Suppressor macrophage (primary cell): Measurements from ENCODE around the gene LOXL4.

Source experiments
- DNase-seq, 4 experiments: peaks; one replicate each; pipeline ENCODE4 v3.0.0-alpha.2; 2020 to 2022
- total RNA-seq, 17 experiments: gene quantifications; one replicate each; lab custom pipeline; 2026; ENCODE audit warnings: mixed read lengths in 6 of 17, inconsistent platforms in 3 of 17; lab: John Stamatoyannopoulos, UW

The LOXL4 gene
- 0 to 2.5 (median 0) reads per million in 17 experiments for total RNA-seq

- DNase-seq, result peak; percentile 34 to 48 (median 42)
Observed at GRCh38 chr10:98267894-98268693, at the start of gene LOXL4. Gene LOXL4, minus strand, starts transcription at chr10:98268194. Its CDS starts 5,175 bp downstream, at chr10:98263019.

DNA sequence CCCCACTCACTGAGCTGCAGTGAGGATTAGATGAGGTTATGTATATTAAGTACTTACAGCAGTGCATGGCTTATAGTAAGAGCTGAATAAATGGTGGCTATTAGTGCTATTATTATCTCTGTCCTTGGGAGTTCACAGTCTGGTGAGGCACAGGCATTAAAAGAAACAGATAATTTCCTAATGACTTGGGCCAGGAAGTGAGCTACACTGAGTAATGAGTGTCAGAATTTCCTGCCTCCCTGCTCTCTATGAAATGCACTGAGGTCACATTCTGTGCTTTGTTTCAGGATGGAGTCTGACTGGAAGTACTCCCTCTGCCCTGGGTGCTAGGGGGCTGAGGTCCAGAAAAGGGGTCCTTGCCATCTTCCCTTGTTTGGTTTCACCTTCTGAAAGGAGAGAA is 48.7 kb upstream of the LOXL4 start:
- peak; percentile 48 to 74 (median 61) for DNase-seq

GRCh38 chr10:98316170-98316569 is 48.2 kb upstream of the LOXL4 start:
- DNase-seq, result peak; percentile 37 to 71 (median 62)

GRCh38 chr10:98314532-98315284 is 46.7 kb upstream of the LOXL4 start:
- peak; percentile 81 to 90 (median 83) for DNase-seq

- DNase-seq, result no peak
Observed at GRCh38 chr10:98313598-98313997, 45.6 kb upstream of the LOXL4 start.

GRCh38 chr10:98312822-98313221 is 44.8 kb upstream of the LOXL4 start:
- no peak for DNase-seq

GRCh38 chr10:98312349-98312748 is 44.4 kb upstream of the LOXL4 start:
- no peak for DNase-seq

GRCh38 chr10:98310701-98311100 is 42.7 kb upstream of the LOXL4 start:
- DNase-seq, result no peak

DNA sequence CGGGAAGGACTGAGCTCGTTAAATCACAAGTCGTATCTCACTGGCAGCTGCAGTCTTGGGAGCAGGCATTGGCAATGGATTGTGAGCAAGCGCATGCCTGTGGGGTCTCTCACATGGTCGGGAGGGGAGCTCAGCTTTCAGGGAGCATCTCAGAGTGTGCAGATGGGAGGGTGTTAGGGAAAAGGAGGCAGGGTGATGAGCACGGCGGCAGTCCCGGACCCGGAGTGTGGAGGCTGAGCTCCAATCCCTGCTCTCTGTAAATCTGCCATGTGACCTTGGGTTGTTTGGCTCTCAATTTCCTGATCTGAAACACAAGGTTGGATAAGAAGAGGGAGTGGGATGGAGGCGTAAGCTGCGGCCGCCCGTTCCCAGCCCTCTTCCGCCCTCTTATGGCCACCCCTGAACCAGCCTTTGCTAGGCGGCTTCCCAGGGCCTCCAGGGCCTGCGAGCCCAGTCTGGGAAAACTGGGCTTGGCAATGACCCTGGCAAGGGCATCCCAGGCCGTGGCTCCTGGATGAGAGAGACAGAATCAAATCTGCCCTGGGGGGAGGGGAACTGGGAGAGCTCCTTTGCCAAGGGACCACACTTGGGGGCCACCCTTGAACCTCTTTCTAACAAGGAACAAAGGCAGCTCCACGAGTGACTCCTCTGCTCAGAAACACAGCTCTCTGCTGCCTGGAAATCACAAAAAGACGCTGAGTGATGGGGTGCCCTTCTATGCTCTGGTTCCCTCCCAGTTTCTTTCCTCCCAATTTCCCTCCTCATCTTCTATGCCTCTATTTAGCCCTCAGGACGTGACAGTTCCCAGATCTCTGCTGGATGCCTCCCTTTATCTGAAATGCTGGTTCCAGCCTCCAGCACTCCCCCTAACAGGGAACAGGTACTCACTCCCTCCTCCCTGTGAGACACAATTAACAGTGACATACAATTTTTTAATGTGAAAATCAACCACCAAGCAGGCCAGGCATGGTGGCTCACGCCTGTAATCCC is 41.7 kb upstream of the LOXL4 start:
- peak; percentile 59 to 81 (median 66) for DNase-seq

DNA sequence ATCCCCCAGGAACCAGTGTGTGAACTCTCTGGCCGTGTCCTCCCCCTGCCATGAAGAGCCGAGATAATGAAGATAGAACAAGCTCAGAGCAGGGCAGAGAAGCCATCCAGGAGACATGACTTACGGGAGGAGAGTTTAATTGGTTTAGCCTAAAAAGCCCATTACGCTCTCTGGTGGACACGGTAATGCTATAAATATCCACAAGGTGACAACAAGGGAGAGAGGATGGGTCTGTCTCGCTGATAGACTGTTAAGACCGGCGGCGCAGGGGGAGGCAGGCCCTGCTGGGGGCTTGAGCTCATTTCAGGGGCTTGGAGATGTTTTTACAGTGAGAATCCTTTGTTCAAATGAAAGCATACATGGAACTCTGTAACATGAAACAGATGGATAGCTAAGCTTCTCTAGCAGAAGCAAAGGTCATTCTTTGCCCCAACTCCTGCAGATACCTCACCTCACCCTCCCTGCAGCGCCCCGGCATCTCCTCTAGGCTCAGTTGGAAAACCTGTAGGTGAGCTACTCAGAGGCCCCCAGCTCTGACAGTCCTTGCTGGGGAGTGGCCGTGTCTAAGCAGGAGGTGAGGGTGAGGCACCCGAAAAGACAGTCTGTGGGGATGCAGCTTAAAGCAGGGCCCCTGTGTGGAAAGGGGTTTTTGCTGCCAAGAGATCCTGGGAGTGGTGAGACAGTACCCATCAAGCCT is 40.8 kb upstream of the LOXL4 start:
- no peak for DNase-seq

GRCh38 chr10:98307916-98308541 is 40.0 kb upstream of the LOXL4 start:
- DNase-seq, result no peak

- no peak for DNase-seq
Observed at GRCh38 chr10:98306501-98306900, 38.5 kb upstream of the LOXL4 start.

- no peak for DNase-seq
Observed at GRCh38 chr10:98303569-98303968, 35.6 kb upstream of the LOXL4 start.

DNA sequence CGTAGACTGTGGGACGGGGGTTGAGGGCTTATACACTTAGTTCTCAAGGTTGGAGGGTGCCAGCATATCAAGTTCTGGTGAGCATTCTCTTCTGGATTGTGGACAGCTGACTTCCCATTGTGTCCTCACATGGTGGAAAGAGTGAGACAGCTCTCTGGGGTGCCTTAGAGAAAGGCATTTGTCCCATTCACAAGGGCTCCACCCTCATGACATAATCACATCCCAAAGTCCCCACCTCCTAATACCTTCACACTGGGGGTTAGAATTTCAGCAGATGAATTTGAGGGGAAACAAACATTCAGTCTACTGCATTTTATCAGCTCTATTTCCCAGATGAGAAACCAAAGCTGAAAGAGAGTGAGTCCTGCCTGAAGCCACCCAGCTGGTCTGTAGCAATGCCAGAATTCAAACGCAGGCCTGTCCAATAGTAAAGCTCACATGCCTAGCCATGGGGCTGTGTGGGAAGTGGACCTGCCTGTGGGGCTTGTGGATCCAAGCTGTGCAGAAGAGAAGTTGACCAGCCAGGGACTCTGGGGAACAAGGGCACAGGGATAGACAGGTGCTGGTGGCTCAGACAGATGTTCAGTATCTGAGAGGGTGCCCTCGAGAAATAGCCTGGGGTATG is 34.9 kb upstream of the LOXL4 start:
- no peak for DNase-seq

DNA sequence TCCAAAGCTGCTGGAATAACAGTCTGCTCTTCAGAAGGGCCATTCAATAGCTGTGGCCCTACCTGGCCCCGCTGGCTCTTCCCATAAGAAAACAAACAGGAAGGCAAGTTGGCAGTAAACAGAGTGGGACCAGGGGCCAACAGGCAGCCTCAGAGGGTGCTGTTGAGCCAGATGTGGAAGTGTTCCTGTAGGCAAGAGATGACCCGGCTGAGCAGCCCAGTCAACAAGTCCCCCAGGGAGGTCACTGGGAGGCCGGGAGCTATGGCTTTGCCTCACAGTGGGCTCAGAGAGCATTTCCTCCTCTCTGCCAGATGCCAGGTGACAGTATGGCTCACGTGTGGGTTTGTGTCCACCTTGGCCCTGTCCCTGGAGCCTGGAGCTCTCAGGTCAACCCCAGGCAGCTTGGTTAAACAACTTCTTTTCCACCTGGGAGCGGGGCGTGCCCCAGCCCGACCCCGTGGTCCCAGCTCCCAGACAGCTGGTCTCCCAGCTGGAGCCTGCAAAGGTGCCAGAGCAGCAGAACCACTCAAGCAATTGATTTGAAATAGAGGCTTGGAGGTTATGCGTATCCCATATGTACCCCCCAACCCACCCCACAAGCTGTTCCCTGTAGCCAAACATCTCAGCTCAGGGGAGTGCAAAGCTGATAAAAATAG is 33.8 kb upstream of the LOXL4 start:
- DNase-seq, result no peak

GRCh38 chr10:98300526-98301229 is 32.7 kb upstream of the LOXL4 start:
- no peak for DNase-seq

DNA sequence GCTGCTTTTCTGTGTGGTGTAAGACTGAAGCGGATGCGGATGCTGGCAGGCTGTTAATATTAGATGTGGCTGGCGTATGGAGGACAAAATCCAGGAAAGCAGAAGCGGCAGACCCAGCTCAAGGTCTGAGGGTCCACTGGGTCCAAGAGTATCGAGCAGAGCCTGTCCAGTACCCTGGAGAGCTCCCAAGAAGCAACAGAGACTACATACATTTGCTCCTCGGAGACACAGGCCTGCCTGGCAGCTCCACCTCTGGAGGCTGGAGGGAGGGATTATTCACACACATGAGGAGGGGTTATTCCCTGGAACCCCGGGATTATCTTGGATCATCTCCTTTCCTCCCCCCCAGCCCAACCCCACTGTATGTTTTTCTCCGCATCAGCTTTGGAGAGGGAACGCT is 31.3 kb upstream of the LOXL4 start:
- DNase-seq, result no peak

GRCh38 chr10:98296524-98296923 is 28.5 kb upstream of the LOXL4 start:
- DNase-seq, result no peak

- DNase-seq, result peak; percentile 18 to 48 (median 35)
Observed at GRCh38 chr10:98295907-98296306, 27.9 kb upstream of the LOXL4 start.

- peak; percentile 38 to 67 (median 64) for DNase-seq
Observed at GRCh38 chr10:98295401-98295811, 27.4 kb upstream of the LOXL4 start.
